WI38 (cell line): ENCODE data around the gene HOXA9.

ENCODE experiments used
- H3K4me3 ChIP-seq: 2 replicates; pipeline ENCODE4 v1.5.1; 2011; ENCODE audit warnings: low read depth, mild to moderate bottlenecking, control low read depth, low read length
- CTCF ChIP-seq: IDR thresholded peaks from 2 replicates; pipeline ENCODE4 v1.5.1; 2012; ENCODE audit warnings: low read depth, mild to moderate bottlenecking, control low read depth, low read length

HOXA9 gene

GRCh38 chr7:27199849-27200760, 34.8 kb upstream of the HOXA9 start, which contains the start of gene HOXA13:
Gene HOXA13 (minus strand): TSS chr7:27200091. CDS start chr7:27200077, 14 bp downstream.
- TF ChIP-seq CTCF: no peak
- 0 out of 2 replicates have a peak within 1 kb of the TSS, but pooled peaks have one; percentile 10 for H3K4me3 ChIP-seq

DNA sequence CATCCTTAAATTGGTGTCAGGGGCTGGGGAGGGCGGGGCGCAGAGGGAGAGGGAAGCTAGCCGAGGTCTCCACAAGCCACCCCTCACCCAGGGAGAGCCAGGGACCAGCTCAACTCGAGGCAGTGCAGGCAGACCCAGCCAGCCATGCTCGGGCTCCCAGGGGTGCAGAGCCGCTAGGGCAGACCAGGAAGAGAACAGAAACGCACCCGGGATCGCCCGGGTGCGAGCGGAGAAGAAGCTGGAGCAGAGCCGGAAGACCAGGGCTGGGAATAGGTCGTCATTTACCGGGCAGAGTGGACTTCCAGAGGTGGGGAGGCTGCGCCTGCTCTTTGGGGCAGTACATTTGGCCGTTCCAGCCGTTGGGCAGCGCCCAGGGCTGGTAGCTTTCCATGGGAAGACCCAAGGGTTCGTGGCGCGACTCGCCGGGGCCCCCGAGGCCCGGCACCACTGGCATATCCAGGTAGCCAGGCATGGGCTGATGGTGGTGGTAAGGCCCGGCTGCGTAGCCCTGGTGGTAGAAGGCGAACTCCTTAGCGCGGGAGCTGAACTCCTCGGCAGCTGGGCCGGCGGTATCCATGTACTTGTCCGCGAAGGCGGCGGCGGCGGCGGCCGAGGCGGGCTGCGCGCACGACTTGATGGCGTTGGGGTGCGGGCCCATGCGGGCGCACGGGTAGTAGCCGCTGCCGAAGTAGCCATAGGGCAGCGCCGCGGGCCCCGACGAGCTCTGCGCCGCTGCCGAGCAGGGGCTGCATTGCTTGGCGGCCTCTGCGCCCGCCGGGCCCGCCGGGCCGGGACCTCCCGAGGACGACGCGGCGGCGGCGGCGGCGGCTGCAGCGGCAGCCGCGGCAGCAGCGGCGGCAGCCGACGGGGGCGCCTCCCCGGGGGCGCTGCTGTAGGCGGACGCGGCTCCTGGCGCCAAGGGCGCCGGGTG, 33.8 kb upstream of the HOXA9 start:
- no peak overlapping the region for H3K4me3 ChIP-seq
- no peak for TF ChIP-seq CTCF

DNA sequence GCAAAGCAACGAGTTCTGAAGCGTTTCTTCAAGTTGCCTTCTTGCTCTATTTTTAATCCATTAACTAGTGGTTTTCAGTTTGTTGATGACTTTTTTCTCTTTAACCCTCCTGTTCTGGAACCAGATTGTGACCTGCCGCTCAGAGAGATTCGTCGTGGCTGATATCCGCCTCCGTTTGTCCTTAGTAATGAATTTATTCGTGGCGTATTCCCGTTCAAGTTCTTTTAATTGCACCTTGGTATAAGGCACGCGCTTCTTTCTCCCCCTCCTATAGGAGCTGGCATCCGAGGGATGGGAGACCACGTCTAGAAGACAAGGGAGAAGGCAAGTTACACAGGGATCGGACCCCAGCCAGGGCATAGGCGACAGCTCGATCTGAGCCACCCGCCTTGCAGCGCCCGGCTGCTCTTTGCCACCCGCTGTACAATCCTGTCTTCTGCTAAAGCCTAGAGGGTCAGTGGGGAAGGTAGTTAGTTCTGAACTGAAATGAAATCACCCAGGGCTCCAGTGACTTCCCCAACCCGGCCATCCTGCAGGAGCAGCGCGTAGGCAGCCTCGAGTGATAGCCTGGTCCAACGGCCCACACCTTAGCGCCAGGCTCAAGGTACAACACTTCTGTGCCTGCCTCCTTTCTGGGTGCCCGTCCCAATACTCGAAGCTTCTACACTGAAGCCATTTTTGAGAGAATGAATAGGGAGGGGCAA, 33.0 kb upstream of the HOXA9 start:
- TF ChIP-seq CTCF: no peak
- no peak overlapping the region for H3K4me3 ChIP-seq

- no peak overlapping the region for H3K4me3 ChIP-seq
- no peak for TF ChIP-seq CTCF
Observed at GRCh38 chr7:27197137-27198042, 32.1 kb upstream of the HOXA9 start.

DNA sequence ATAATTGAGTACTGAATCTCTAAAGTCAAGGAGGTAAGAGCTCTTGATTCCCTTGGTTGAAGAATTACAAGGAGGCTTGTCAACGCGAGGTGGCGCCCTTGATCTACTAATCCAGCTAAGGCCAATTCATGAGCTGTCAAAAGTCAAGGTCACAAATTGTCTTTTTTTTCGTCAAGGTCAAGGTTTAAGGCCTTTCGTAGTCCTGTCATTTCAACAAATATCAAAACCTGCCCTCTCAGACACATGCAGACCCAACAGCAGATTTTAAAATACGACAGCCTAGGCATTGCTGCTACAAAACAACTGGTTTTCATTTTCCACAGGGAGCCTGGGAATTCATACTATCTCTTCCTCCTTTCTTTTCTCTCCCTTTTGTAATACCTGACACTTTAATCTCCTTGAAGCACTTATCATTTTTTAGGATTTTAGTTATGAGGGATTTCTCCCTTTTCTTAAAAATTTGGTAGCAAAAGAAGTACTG, 31.0 kb upstream of the HOXA9 start:
- TF ChIP-seq CTCF: peak; percentile 67

More for the DNA sequence above, 31.0 kb upstream of the HOXA9 start:
- H3K4me3 ChIP-seq: no peak overlapping the region
